Activated CD4-positive, alpha-beta T cell treated with anti-CD3 and anti-CD28 coated beads, Interleukin-2, amount 10 ng/mL, durations not matched to agents 24 days and 14 days (primary cell): ENCODE data around the gene GPC5. TPM values are rescaled to one million over a fixed set of nuclear protein-coding genes. Genes with fewer than 3 reads are reported as not detected.
"Not testable (repeated sequence)": the region's sequence is repeated elsewhere in the genome, so short reads cannot be mapped to it uniquely, and the experiment has no call there.

Experiments
- DNase-seq: peaks from one replicate; pipeline ENCODE4 v3.0.0; 2022
- H3K27ac Mint-ChIP-seq: one replicate; pipeline ENCODE4 v1.8.0; 2022; ENCODE audit warnings: mild to moderate bottlenecking, mixed read lengths
- H3K27me3 Mint-ChIP-seq: one replicate; pipeline ENCODE4 v1.8.0; 2022; ENCODE audit warnings: mixed read lengths
- H3K36me3 Mint-ChIP-seq: one replicate; pipeline ENCODE4 v1.8.0; 2022; ENCODE audit warnings: low read depth, mild to moderate bottlenecking, mixed read lengths
- H3K4me1 Mint-ChIP-seq: one replicate; pipeline ENCODE4 v1.8.0; 2021; ENCODE audit warnings: mixed read lengths
- H3K4me3 Mint-ChIP-seq: one replicate; pipeline ENCODE4 v1.8.0; 2022; ENCODE audit warnings: mild to moderate bottlenecking, moderate library complexity, mixed read lengths
- H3K9me3 Mint-ChIP-seq: one replicate; pipeline ENCODE4 v1.8.0; 2021; ENCODE audit warnings: mixed read lengths
- intact Hi-C: fragments of 100-400 bp; cut with micrococcal nuclease; formaldehyde crosslinking; loops from one replicate; pipeline ENCODE4 v1.15.1; 2023
- total RNA-seq: library from RNA; stranded (reverse); gene quantifications from 2 replicates; pipeline ENCODE4 v1.2.3, GENCODE V29; 2022

The GPC5 gene
- total RNA-seq, 1 donor from 2014 or later: not detected

GRCh38 chr13:92670096-92670495 is 1271.7 kb downstream of the GPC5 start:
- DNase-seq: no peak
- Mint-ChIP-seq H3K27me3 (no peaks in the 10 kb centered on the region), H3K4me3 (no peak overlapping the region), H3K27ac (no peak overlapping the region), H3K36me3 (no peaks in the 10 kb centered on the region), H3K9me3 (no peaks in the 10 kb centered on the region), H3K4me1 (no peaks in the 10 kb centered on the region)
- intact Hi-C loops: no loop called here

- H3K27ac Mint-ChIP-seq: no peak overlapping the region
- no peaks in the 10 kb centered on the region for H3K9me3 Mint-ChIP-seq
- H3K4me3 Mint-ChIP-seq: no peak overlapping the region
- no peaks in the 10 kb centered on the region for H3K36me3 Mint-ChIP-seq
- no peaks in the 10 kb centered on the region for H3K27me3 Mint-ChIP-seq
- intact Hi-C loops: no loop called here
- H3K4me1 Mint-ChIP-seq: no peaks in the 10 kb centered on the region
- DNase-seq: no peak
These were observed 1273.4 kb downstream of the GPC5 start for GRCh38 chr13:92671821-92672220.

- H3K4me3 Mint-ChIP-seq: no peak overlapping the region
- H3K27ac Mint-ChIP-seq: no peak overlapping the region
- DNase-seq: no peak
- H3K4me1 Mint-ChIP-seq: no peaks in the 10 kb centered on the region
- H3K27me3 Mint-ChIP-seq: no peaks in the 10 kb centered on the region
- peaks cover under 1% of the 10 kb centered on the region for H3K9me3 Mint-ChIP-seq
- intact Hi-C loops: no loop called here
- no peaks in the 10 kb centered on the region for H3K36me3 Mint-ChIP-seq
These were observed 1277.8 kb downstream of the GPC5 start for GRCh38 chr13:92676246-92676645.

GRCh38 chr13:92677571-92677970 is 1279.2 kb downstream of the GPC5 start:
- Mint-ChIP-seq H3K27ac (no peak overlapping the region), H3K4me3 (no peak overlapping the region), H3K9me3 (peaks cover 6% of the 10 kb centered on the region), H3K27me3 (no peaks in the 10 kb centered on the region), H3K36me3 (no peaks in the 10 kb centered on the region), H3K4me1 (no peaks in the 10 kb centered on the region)
- no peak for DNase-seq
- intact Hi-C loops: no loop called here

GRCh38 chr13:92679602-92680001 is 1281.2 kb downstream of the GPC5 start:
- Mint-ChIP-seq H3K9me3 (peaks cover 6% of the 10 kb centered on the region), H3K4me1 (no peaks in the 10 kb centered on the region), H3K4me3 (no peak overlapping the region), H3K27ac (no peak overlapping the region), H3K27me3 (no peaks in the 10 kb centered on the region), H3K36me3 (no peaks in the 10 kb centered on the region)
- intact Hi-C loops: no loop called here
- DNase-seq: no peak

- no peak for DNase-seq
- Mint-ChIP-seq H3K27me3 (no peaks in the 10 kb centered on the region), H3K4me3 (no peak overlapping the region), H3K27ac (no peak overlapping the region), H3K4me1 (no peaks in the 10 kb centered on the region), H3K36me3 (no peaks in the 10 kb centered on the region), H3K9me3 (peaks cover 6% of the 10 kb centered on the region)
- intact Hi-C loops: no loop called here
These were observed 1282.8 kb downstream of the GPC5 start for GRCh38 chr13:92681239-92681638.

GRCh38 chr13:92682832-92683517 is 1284.6 kb downstream of the GPC5 start:
- peaks cover 6% of the 10 kb centered on the region for H3K9me3 Mint-ChIP-seq
- H3K27me3 Mint-ChIP-seq: no peaks in the 10 kb centered on the region
- no peak overlapping the region for H3K4me3 Mint-ChIP-seq
- no peaks in the 10 kb centered on the region for H3K4me1 Mint-ChIP-seq
- intact Hi-C loops: no loop called here
- H3K36me3 Mint-ChIP-seq: no peaks in the 10 kb centered on the region
- no peak for DNase-seq
- no peak overlapping the region for H3K27ac Mint-ChIP-seq

- no peak for DNase-seq
- Mint-ChIP-seq H3K4me1 (no peaks in the 10 kb centered on the region), H3K27me3 (no peaks in the 10 kb centered on the region), H3K27ac (no peak overlapping the region), H3K36me3 (no peaks in the 10 kb centered on the region), H3K9me3 (no peaks in the 10 kb centered on the region), H3K4me3 (no peak overlapping the region)
- intact Hi-C loops: no loop called here
These were observed 1295.6 kb downstream of the GPC5 start for GRCh38 chr13:92694047-92694446.

GRCh38 chr13:92695827-92696226 is 1297.4 kb downstream of the GPC5 start:
- H3K36me3 Mint-ChIP-seq, H3K4me3 Mint-ChIP-seq, intact Hi-C loops, H3K4me1 Mint-ChIP-seq, DNase-seq, H3K27me3 Mint-ChIP-seq, H3K27ac Mint-ChIP-seq, H3K9me3 Mint-ChIP-seq: not testable (repeated sequence)

- H3K36me3 Mint-ChIP-seq: no peaks in the 10 kb centered on the region
- no peaks in the 10 kb centered on the region for H3K4me1 Mint-ChIP-seq
- intact Hi-C loops: no loop called here
- no peak overlapping the region for H3K4me3 Mint-ChIP-seq
- no peak overlapping the region for H3K27ac Mint-ChIP-seq
- no peak for DNase-seq
- peaks cover 4% of the 10 kb centered on the region for H3K9me3 Mint-ChIP-seq
- no peaks in the 10 kb centered on the region for H3K27me3 Mint-ChIP-seq
These were observed 1318.3 kb downstream of the GPC5 start for GRCh38 chr13:92716749-92717148.

GRCh38 chr13:92717857-92718256 is 1319.4 kb downstream of the GPC5 start:
- no peaks in the 10 kb centered on the region for H3K36me3 Mint-ChIP-seq
- no peaks in the 10 kb centered on the region for H3K4me1 Mint-ChIP-seq
- H3K27ac Mint-ChIP-seq: no peak overlapping the region
- intact Hi-C loops: no loop called here
- DNase-seq: no peak
- H3K4me3 Mint-ChIP-seq: no peak overlapping the region
- H3K9me3 Mint-ChIP-seq: peaks cover 4% of the 10 kb centered on the region
- H3K27me3 Mint-ChIP-seq: no peaks in the 10 kb centered on the region

- Mint-ChIP-seq H3K4me1 (no peaks in the 10 kb centered on the region), H3K27ac (no peak overlapping the region), H3K36me3 (no peaks in the 10 kb centered on the region), H3K27me3 (no peaks in the 10 kb centered on the region), H3K9me3 (peaks cover 4% of the 10 kb centered on the region), H3K4me3 (no peak overlapping the region)
- intact Hi-C loops: no loop called here
- no peak for DNase-seq
These were observed 1321.4 kb downstream of the GPC5 start for GRCh38 chr13:92719868-92720267.

GRCh38 chr13:92721620-92722019 is 1323.2 kb downstream of the GPC5 start:
- DNase-seq: no peak
- no peak overlapping the region for H3K27ac Mint-ChIP-seq
- no peaks in the 10 kb centered on the region for H3K4me1 Mint-ChIP-seq
- peaks cover 4% of the 10 kb centered on the region for H3K9me3 Mint-ChIP-seq
- intact Hi-C loops: no loop called here
- H3K27me3 Mint-ChIP-seq: no peaks in the 10 kb centered on the region
- no peaks in the 10 kb centered on the region for H3K36me3 Mint-ChIP-seq
- H3K4me3 Mint-ChIP-seq: no peak overlapping the region

GRCh38 chr13:92727118-92727517 is 1328.7 kb downstream of the GPC5 start:
- no peaks in the 10 kb centered on the region for H3K4me1 Mint-ChIP-seq
- no peaks in the 10 kb centered on the region for H3K36me3 Mint-ChIP-seq
- no peak for DNase-seq
- H3K27me3 Mint-ChIP-seq: no peaks in the 10 kb centered on the region
- no peak overlapping the region for H3K4me3 Mint-ChIP-seq
- no peak overlapping the region for H3K27ac Mint-ChIP-seq
- no peaks in the 10 kb centered on the region for H3K9me3 Mint-ChIP-seq
- intact Hi-C loops: no loop called here

GRCh38 chr13:92734068-92734467 is 1335.6 kb downstream of the GPC5 start:
- H3K27me3 Mint-ChIP-seq: no peaks in the 10 kb centered on the region
- no peaks in the 10 kb centered on the region for H3K36me3 Mint-ChIP-seq
- H3K27ac Mint-ChIP-seq: no peak overlapping the region
- no peak for DNase-seq
- no peaks in the 10 kb centered on the region for H3K4me1 Mint-ChIP-seq
- no peaks in the 10 kb centered on the region for H3K9me3 Mint-ChIP-seq
- intact Hi-C loops: no loop called here
- H3K4me3 Mint-ChIP-seq: no peak overlapping the region
